HG03159 (cell line): ENCODE data around the gene MTG1.
A peak's percentile ranks its signal among the peaks of the same experiment; 100 is the strongest.
"Not testable (repeated sequence)": the region's sequence is repeated elsewhere in the genome, so short reads cannot be mapped to it uniquely, and the experiment has no call there.

Experiments
- ATAC-seq: cut with Tn5 transposase; IDR thresholded peaks from one replicate; pipeline ENCODE4 v1.9.1; 2021; ENCODE audit warnings: mild to moderate bottlenecking, moderate library complexity; ENCODE audit not compliant: unreplicated experiment

MTG1 gene

GRCh38 chr10:133377818-133378250 is 16.1 kb upstream of the MTG1 start:
- ATAC-seq = no peak

GRCh38 chr10:133378251-133379096 is 15.5 kb upstream of the MTG1 start:
- peak; percentile 35 for ATAC-seq

- ATAC-seq = peak; percentile 49
Observed at GRCh38 chr10:133379152-133379800, 14.7 kb upstream of the MTG1 start, which contains the start of gene PAOX. TSS of gene PAOX (plus strand) at chr10:133379262. CDS start at chr10:133379317, 55 bp downstream.

GRCh38 chr10:133379801-133380666 is 13.9 kb upstream of the MTG1 start:
- no peak for ATAC-seq

GRCh38 chr10:133381036-133381435 is 12.9 kb upstream of the MTG1 start:
- no peak for ATAC-seq

GRCh38 chr10:133383551-133383950 is 10.4 kb upstream of the MTG1 start:
- no peak for ATAC-seq

- ATAC-seq = no peak
Observed at GRCh38 chr10:133384071-133384470, 9.9 kb upstream of the MTG1 start.

GRCh38 chr10:133385214-133385613 is 8.7 kb upstream of the MTG1 start:
- no peak for ATAC-seq

- not testable (repeated sequence) for ATAC-seq
Observed at GRCh38 chr10:133386951-133387350, 7.0 kb upstream of the MTG1 start.

GRCh38 chr10:133388236-133388972 is 5.6 kb upstream of the MTG1 start:
- no peak for ATAC-seq

GRCh38 chr10:133388973-133389818 is 4.8 kb upstream of the MTG1 start:
- peak; percentile 87 for ATAC-seq

GRCh38 chr10:133390597-133391248 is 3.2 kb upstream of the MTG1 start:
- no peak for ATAC-seq

GRCh38 chr10:133391249-133391635 is 2.7 kb upstream of the MTG1 start:
- no peak for ATAC-seq

- ATAC-seq = no peak
Observed at GRCh38 chr10:133391761-133392518, 2.0 kb upstream of the MTG1 start.

- no peak for ATAC-seq
Observed at GRCh38 chr10:133393401-133394063, 425 bp upstream of the MTG1 start.

- no peak for ATAC-seq
Observed at GRCh38 chr10:133394801-133395221, 854 bp downstream of the MTG1 start.

- ATAC-seq = no peak
Observed at GRCh38 chr10:133396035-133396624, 2.2 kb downstream of the MTG1 start.
